ENCODE data around the gene SURF2.

The SURF2 gene

GRCh38 chr9:133353548-133353947 is 2.8 kb upstream of the SURF2 start:
- DNase-seq (ENCODE audit: low read depth, low spot score), result no peak

- DNase-seq (ENCODE audit: low read depth, low spot score), result no peak
These were observed 1.6 kb upstream of the SURF2 start for GRCh38 chr9:133354766-133355165.

- DNase-seq (ENCODE audit: low read depth, low spot score), result no peak
These were observed 431 bp upstream of the SURF2 start for GRCh38 chr9:133355881-133356357.

GRCh38 chr9:133357656-133358055 is 1.3 kb downstream of the SURF2 start:
- DNase-seq (ENCODE audit: low read depth, low spot score), result no peak

GRCh38 chr9:133359399-133360175 is 3.2 kb downstream of the SURF2 start:
- DNase-seq (ENCODE audit: low read depth, low spot score), result no peak

- no peak for DNase-seq (ENCODE audit: low read depth, low spot score)
These were observed 4.3 kb downstream of the SURF2 start for GRCh38 chr9:133360400-133361393.

- no peak for DNase-seq (ENCODE audit: low read depth, low spot score)
These were observed 5.2 kb downstream of the SURF2 start for GRCh38 chr9:133361507-133362092.

GRCh38 chr9:133362359-133363044 is 6.2 kb downstream of the SURF2 start:
- no peak for DNase-seq (ENCODE audit: low read depth, low spot score)

- no peak for DNase-seq (ENCODE audit: low read depth, low spot score)
These were observed 10.1 kb downstream of the SURF2 start for GRCh38 chr9:133366435-133366834.

- DNase-seq (ENCODE audit: low read depth, low spot score), result no peak
These were observed 10.9 kb downstream of the SURF2 start for GRCh38 chr9:133367221-133367620.

- no peak for DNase-seq (ENCODE audit: low read depth, low spot score)
These were observed 11.4 kb downstream of the SURF2 start for GRCh38 chr9:133367778-133368177.

- DNase-seq (ENCODE audit: low read depth, low spot score), result no peak
These were observed 12.0 kb downstream of the SURF2 start for GRCh38 chr9:133368249-133368881.

GRCh38 chr9:133369422-133369821 is 13.1 kb downstream of the SURF2 start:
- DNase-seq (ENCODE audit: low read depth, low spot score), result no peak

GRCh38 chr9:133369933-133370332 is 13.6 kb downstream of the SURF2 start:
- DNase-seq (ENCODE audit: low read depth, low spot score), result no peak

- no peak for DNase-seq (ENCODE audit: low read depth, low spot score)
These were observed 14.3 kb downstream of the SURF2 start for GRCh38 chr9:133370685-133371084.

- DNase-seq (ENCODE audit: low read depth, low spot score), result no peak
These were observed 14.9 kb downstream of the SURF2 start for GRCh38 chr9:133371261-133371711.

GRCh38 chr9:133372144-133372543 is 15.8 kb downstream of the SURF2 start:
- DNase-seq (ENCODE audit: low read depth, low spot score), result no peak

GRCh38 chr9:133374612-133375115 is 18.3 kb downstream of the SURF2 start:
- no peak for DNase-seq (ENCODE audit: low read depth, low spot score)

GRCh38 chr9:133375116-133375723 is 18.9 kb downstream of the SURF2 start:
- no peak for DNase-seq (ENCODE audit: low read depth, low spot score)

Data from iPS DF 19.7 (cell line).